ENCODE measurements around the gene GPD1.
"Not testable (repeated sequence)": the region's sequence is repeated elsewhere in the genome, so short reads cannot be mapped to it uniquely, and the experiment has no call there.

The GPD1 gene

GRCh38 chr12:50084409-50084774, 19.4 kb upstream of the GPD1 start:
- not testable (repeated sequence) for H3K9me3 Mint-ChIP-seq, H3K27me3 Mint-ChIP-seq
- H3K27ac Mint-ChIP-seq, result peak overlapping the region; percentile 96
- peaks cover 28% of the 10 kb centered on the region for H3K36me3 Mint-ChIP-seq (ENCODE audit: low read depth)
- H3K4me3 Mint-ChIP-seq, result peak overlapping the region; percentile 93
- H3K4me1 Mint-ChIP-seq (ENCODE audit: low read depth), result peaks cover 38% of the 10 kb centered on the region

GRCh38 chr12:50084775-50085614, 18.8 kb upstream of the GPD1 start, which contains the start of gene SMARCD1:
SMARCD1 (plus strand) TSS chr12:50085342; CDS start chr12:50085370, 28 bp downstream.
- Mint-ChIP-seq H3K4me1 (ENCODE audit: low read depth) (peaks cover 38% of the 10 kb centered on the region), H3K27ac (peak within 1 kb of the TSS; percentile 96), H3K27me3 (no peaks in the 10 kb centered on the region), H3K36me3 (ENCODE audit: low read depth) (peaks cover 34% of the 10 kb centered on the region), H3K9me3 (no peaks in the 10 kb centered on the region), H3K4me3 (peak within 1 kb of the TSS; percentile 93)

- peak overlapping the region; percentile 93 for H3K4me3 Mint-ChIP-seq
Observed at GRCh38 chr12:50085615-50086072, 18.2 kb upstream of the GPD1 start.

GRCh38 chr12:50086148-50086547, 17.7 kb upstream of the GPD1 start:
- H3K4me3 Mint-ChIP-seq, result peak overlapping the region; percentile 93
- H3K27ac Mint-ChIP-seq, result peak overlapping the region; percentile 83
- H3K36me3 Mint-ChIP-seq (ENCODE audit: low read depth), result peaks cover 41% of the 10 kb centered on the region
- H3K4me1 Mint-ChIP-seq (ENCODE audit: low read depth), result peaks cover 38% of the 10 kb centered on the region
- H3K9me3 Mint-ChIP-seq, result no peaks in the 10 kb centered on the region
- H3K27me3 Mint-ChIP-seq, result no peaks in the 10 kb centered on the region

More at GRCh38 chr12:50085615-50086072, 18.2 kb upstream of the GPD1 start:
- peaks cover 38% of the 10 kb centered on the region for H3K4me1 Mint-ChIP-seq (ENCODE audit: low read depth)
- peaks cover 38% of the 10 kb centered on the region for H3K36me3 Mint-ChIP-seq (ENCODE audit: low read depth)
- H3K9me3 Mint-ChIP-seq, result no peaks in the 10 kb centered on the region
- no peaks in the 10 kb centered on the region for H3K27me3 Mint-ChIP-seq
- H3K27ac Mint-ChIP-seq, result peak overlapping the region; percentile 83

- Mint-ChIP-seq H3K36me3 (ENCODE audit: low read depth) (peaks cover 50% of the 10 kb centered on the region), H3K4me1 (ENCODE audit: low read depth) (peaks cover 38% of the 10 kb centered on the region)
Observed at GRCh38 chr12:50087151-50087550, 16.7 kb upstream of the GPD1 start.

DNA sequence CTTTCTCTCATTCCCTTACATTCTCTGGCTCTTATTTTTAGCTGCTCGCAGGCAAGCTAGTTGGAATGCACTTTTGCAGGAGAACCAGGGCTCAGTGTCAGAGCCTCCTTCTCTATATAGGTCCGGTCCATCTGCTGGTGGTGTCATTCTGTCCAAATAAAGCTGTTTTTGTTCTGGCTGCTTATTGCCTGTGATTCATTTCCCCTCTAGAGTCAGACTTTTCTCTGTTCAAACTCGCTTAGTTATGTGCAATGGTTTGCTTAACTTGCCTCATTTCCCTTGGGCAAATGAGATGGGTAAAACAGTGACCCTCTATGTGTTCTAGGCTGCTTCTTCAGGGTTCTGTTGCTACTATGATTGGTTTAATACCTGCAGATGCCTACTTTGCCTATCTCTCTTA, 15.8 kb upstream of the GPD1 start:
- Mint-ChIP-seq H3K27ac (no peak overlapping the region), H3K27me3 (no peaks in the 10 kb centered on the region), H3K9me3 (no peaks in the 10 kb centered on the region), H3K4me1 (ENCODE audit: low read depth) (peaks cover 38% of the 10 kb centered on the region), H3K36me3 (ENCODE audit: low read depth) (peaks cover 51% of the 10 kb centered on the region), H3K4me3 (no peak overlapping the region)

More at GRCh38 chr12:50087151-50087550, 16.7 kb upstream of the GPD1 start:
- H3K4me3 Mint-ChIP-seq, result no peak overlapping the region
- no peaks in the 10 kb centered on the region for H3K27me3 Mint-ChIP-seq
- no peak overlapping the region for H3K27ac Mint-ChIP-seq
- H3K9me3 Mint-ChIP-seq, result no peaks in the 10 kb centered on the region

DNA sequence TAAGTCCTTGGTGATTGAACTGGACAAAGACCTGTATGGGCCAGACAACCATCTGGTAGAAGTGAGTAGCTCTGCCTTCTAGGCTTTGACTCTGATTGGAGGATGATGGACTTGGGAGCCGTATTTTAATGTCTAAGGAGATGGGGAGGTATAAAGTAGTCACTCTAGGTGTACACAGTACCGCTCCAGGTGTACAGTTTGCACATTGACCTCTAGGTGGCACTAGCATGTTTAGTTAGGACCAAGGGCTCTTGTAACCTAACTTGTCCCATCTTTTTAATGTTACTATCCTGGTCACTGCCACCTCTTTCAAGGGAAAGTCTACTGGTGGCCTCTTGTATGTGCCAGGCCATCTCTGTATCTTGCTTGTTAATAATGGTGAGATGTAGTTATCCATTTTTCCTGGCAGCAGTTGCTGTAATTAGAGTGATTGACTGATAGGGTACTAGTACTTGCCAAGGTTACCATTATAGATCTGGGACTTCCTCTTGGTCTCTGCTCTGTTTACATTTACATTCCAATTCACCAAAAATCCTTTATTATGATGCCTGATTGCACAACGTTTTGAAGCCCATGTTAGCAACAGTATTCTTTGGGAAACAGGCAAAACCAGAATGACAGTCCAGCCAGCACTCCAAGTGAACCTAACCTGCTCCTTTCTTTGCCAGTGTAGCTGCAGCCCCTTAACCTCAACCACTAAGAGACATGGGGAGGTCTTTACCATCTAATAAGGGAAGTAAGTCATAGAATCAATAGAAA, 15.1 kb upstream of the GPD1 start:
- Mint-ChIP-seq H3K36me3 (ENCODE audit: low read depth) (peaks cover 55% of the 10 kb centered on the region), H3K27me3 (no peaks in the 10 kb centered on the region), H3K4me3 (no peak overlapping the region), H3K9me3 (no peaks in the 10 kb centered on the region), H3K4me1 (ENCODE audit: low read depth) (peaks cover 34% of the 10 kb centered on the region), H3K27ac (no peak overlapping the region)

DNA sequence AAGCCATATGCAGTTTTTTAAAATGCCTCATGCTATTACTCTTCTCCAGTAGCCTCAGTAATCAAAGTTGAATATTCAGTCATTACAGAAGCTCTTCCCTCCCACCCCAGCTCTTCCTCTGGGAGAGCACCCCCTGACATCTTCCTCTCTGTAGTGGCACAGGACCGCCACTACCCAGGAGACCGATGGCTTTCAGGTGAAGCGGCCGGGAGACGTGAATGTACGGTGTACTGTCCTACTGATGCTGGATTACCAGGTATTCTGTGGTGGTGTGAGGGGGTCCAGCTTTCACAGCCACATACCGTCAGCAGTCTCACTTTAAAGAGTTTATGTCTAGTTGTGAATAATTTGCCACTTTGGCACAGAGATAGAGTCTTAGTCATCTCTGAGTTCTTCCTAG, 14.1 kb upstream of the GPD1 start:
- Mint-ChIP-seq H3K4me1 (ENCODE audit: low read depth) (peaks cover 33% of the 10 kb centered on the region), H3K36me3 (ENCODE audit: low read depth) (peaks cover 65% of the 10 kb centered on the region), H3K9me3 (no peaks in the 10 kb centered on the region), H3K27ac (no peak overlapping the region), H3K4me3 (no peak overlapping the region), H3K27me3 (no peaks in the 10 kb centered on the region)

GRCh38 chr12:50090391-50090790, 13.4 kb upstream of the GPD1 start:
- H3K4me3 Mint-ChIP-seq, result no peak overlapping the region
- peaks cover 70% of the 10 kb centered on the region for H3K36me3 Mint-ChIP-seq (ENCODE audit: low read depth)
- H3K4me1 Mint-ChIP-seq (ENCODE audit: low read depth), result peaks cover 33% of the 10 kb centered on the region
- H3K9me3 Mint-ChIP-seq, result no peaks in the 10 kb centered on the region
- H3K27me3 Mint-ChIP-seq, result no peaks in the 10 kb centered on the region
- H3K27ac Mint-ChIP-seq, result no peak overlapping the region

GRCh38 chr12:50097952-50098351, 5.9 kb upstream of the GPD1 start:
- H3K4me1 Mint-ChIP-seq (ENCODE audit: low read depth), result no peaks in the 10 kb centered on the region
- no peaks in the 10 kb centered on the region for H3K27me3 Mint-ChIP-seq
- H3K4me3 Mint-ChIP-seq, result no peak overlapping the region
- no peaks in the 10 kb centered on the region for H3K9me3 Mint-ChIP-seq
- peaks cover 78% of the 10 kb centered on the region for H3K36me3 Mint-ChIP-seq (ENCODE audit: low read depth)
- no peak overlapping the region for H3K27ac Mint-ChIP-seq

- H3K4me3 Mint-ChIP-seq, result no peak overlapping the region
- no peak overlapping the region for H3K27ac Mint-ChIP-seq
- H3K27me3 Mint-ChIP-seq, result no peaks in the 10 kb centered on the region
- H3K9me3 Mint-ChIP-seq, result no peaks in the 10 kb centered on the region
- H3K4me1 Mint-ChIP-seq (ENCODE audit: low read depth), result no peaks in the 10 kb centered on the region
- H3K36me3 Mint-ChIP-seq (ENCODE audit: low read depth), result peaks cover 67% of the 10 kb centered on the region
Observed at GRCh38 chr12:50099302-50100008, 4.4 kb upstream of the GPD1 start.

DNA sequence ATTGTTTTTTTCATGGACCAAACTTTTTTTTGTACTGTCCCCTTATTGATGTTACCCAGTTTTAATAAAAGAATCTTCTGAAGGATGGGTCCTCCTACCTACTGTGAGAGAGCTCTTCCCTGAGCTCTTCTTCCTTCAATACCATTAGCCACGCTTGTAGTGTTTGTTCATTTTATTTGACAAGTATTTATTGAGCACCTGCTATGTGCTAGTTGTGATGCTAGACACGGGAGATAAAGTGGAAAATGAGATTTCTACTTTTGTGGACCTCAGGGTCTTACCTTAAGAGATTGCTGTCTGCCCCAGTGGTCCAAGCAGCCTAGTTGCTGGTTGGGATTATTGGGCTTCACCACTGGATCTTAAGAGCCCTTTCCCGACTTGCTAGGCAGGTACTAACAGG, 3.2 kb upstream of the GPD1 start:
- no peak overlapping the region for H3K27ac Mint-ChIP-seq
- H3K27me3 Mint-ChIP-seq, result no peaks in the 10 kb centered on the region
- H3K9me3 Mint-ChIP-seq, result no peaks in the 10 kb centered on the region
- no peaks in the 10 kb centered on the region for H3K4me1 Mint-ChIP-seq (ENCODE audit: low read depth)
- no peak overlapping the region for H3K4me3 Mint-ChIP-seq
- H3K36me3 Mint-ChIP-seq (ENCODE audit: low read depth), result peaks cover 57% of the 10 kb centered on the region

DNA sequence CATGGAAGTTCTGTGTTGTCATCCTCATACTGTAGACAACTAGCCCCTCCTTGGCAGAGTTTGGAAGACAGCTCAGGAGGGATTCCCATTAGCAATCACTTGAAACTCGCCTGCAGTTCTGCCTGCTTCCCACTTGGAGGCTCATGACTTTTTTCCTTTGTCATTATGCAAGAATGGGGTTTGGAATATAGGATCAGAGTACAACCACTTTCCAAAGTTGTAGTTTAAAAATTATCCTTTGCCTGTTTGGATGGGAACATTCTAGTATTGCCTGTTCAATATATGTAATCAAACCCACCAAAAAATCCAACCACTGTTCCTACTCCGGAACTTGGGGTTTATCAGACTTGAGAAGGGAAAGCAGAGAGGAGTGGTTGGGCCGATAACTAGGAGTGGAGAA, 2.1 kb upstream of the GPD1 start:
- no peaks in the 10 kb centered on the region for H3K27me3 Mint-ChIP-seq

GRCh38 chr12:50102131-50102531, 1.7 kb upstream of the GPD1 start:
- Mint-ChIP-seq H3K4me3 (no peak overlapping the region), H3K9me3 (no peaks in the 10 kb centered on the region), H3K36me3 (ENCODE audit: low read depth) (peaks cover 42% of the 10 kb centered on the region)

More for the DNA sequence above, 2.1 kb upstream of the GPD1 start:
- H3K4me3 Mint-ChIP-seq, result no peak overlapping the region
- peaks cover 46% of the 10 kb centered on the region for H3K36me3 Mint-ChIP-seq (ENCODE audit: low read depth)
- no peaks in the 10 kb centered on the region for H3K9me3 Mint-ChIP-seq
- H3K4me1 Mint-ChIP-seq (ENCODE audit: low read depth), result no peaks in the 10 kb centered on the region
- no peak overlapping the region for H3K27ac Mint-ChIP-seq

More at GRCh38 chr12:50102131-50102531, 1.7 kb upstream of the GPD1 start:
- H3K4me1 Mint-ChIP-seq (ENCODE audit: low read depth), result no peaks in the 10 kb centered on the region
- no peaks in the 10 kb centered on the region for H3K27me3 Mint-ChIP-seq
- H3K27ac Mint-ChIP-seq, result no peak overlapping the region

All from stimulated activated naive CD8-positive, alpha-beta T cell treated with anti-CD3 and anti-CD28 coated beads, Interleukin-15, Interleukin-2, amounts not matched to agents 100 ng/mL and 50 ng/mL, for 24 hours (primary cell).